ENCODE results near the gene NME7. TPM values are rescaled to one million over a fixed set of nuclear protein-coding genes. Genes with fewer than 3 reads are reported as not detected.

NME7 gene
- total RNA-seq, 1 donor from 2014 or later: 60.6 TPM

DNA sequence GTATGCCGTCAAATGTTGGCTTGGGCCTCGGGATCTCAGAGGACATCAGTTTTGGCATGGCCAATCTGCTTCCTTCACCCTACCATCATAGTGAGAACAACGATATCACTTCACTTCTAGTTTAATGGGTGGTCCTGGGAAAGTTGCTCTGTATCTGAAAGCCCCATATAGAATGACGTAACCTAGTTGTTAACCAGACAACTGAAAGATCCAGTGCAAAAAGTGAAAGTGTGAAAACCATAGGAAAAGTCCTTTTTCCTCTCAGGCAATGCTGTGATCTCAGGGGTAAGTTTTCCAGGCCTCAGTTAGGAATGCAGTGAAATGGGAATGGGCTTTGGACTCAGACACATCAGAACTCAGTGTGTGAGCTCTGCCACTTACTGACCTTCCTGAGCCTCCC, 279.7 kb downstream of the NME7 start:
- H4K20me1 ChIP-seq (ENCODE audit: low read depth): no peaks in the 10 kb centered on the region
- H3K4me3 Mint-ChIP-seq: no peak overlapping the region
- no peak overlapping the region for H3K4me3 ChIP-seq
- no peak for TF ChIP-seq EZH2 (IDR thresholded peaks at IDR 0.05)
- TF ChIP-seq EZH2phosphoT487 (IDR thresholded peaks at IDR 0.05): no peak
- TF ChIP-seq, protein P1, sequence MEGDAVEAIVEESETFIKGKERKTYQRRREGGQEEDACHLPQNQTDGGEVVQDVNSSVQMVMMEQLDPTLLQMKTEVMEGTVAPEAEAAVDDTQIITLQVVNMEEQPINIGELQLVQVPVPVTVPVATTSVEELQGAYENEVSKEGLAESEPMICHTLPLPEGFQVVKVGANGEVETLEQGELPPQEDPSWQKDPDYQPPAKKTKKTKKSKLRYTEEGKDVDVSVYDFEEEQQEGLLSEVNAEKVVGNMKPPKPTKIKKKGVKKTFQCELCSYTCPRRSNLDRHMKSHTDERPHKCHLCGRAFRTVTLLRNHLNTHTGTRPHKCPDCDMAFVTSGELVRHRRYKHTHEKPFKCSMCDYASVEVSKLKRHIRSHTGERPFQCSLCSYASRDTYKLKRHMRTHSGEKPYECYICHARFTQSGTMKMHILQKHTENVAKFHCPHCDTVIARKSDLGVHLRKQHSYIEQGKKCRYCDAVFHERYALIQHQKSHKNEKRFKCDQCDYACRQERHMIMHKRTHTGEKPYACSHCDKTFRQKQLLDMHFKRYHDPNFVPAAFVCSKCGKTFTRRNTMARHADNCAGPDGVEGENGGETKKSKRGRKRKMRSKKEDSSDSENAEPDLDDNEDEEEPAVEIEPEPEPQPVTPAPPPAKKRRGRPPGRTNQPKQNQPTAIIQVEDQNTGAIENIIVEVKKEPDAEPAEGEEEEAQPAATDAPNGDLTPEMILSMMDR (IDR thresholded peaks at IDR 0.05): no peak
- no peaks in the 10 kb centered on the region for H3K36me3 Mint-ChIP-seq
- peaks cover 4% of the 10 kb centered on the region for H3K4me1 ChIP-seq
- H3K4me2 ChIP-seq: no peak overlapping the region
- H3K27ac ChIP-seq: no peak overlapping the region
- no peaks in the 10 kb centered on the region for H3K9me3 ChIP-seq (ENCODE audit: low read depth)
- no peaks in the 10 kb centered on the region for H3K36me3 ChIP-seq
- H3K27me3 ChIP-seq: no peaks in the 10 kb centered on the region
- H3K27ac Mint-ChIP-seq: no peak overlapping the region
- peaks cover 4% of the 10 kb centered on the region for H3K27me3 Mint-ChIP-seq (ENCODE audit: insufficient read depth, low read depth)
- peaks cover 10% of the 10 kb centered on the region for H3F3A ChIP-seq (ENCODE audit: low read depth)
- H3K9ac ChIP-seq: no peak overlapping the region
- DNase-seq (ENCODE audit: low spot score): no peak
- no peak overlapping the region for H2AFZ ChIP-seq (replicated peaks)
- no peaks in the 10 kb centered on the region for H3K9me3 Mint-ChIP-seq
- H3K79me2 ChIP-seq (ENCODE audit: low read depth): no peaks in the 10 kb centered on the region
- peaks cover 4% of the 10 kb centered on the region for H3K4me1 Mint-ChIP-seq

DNA sequence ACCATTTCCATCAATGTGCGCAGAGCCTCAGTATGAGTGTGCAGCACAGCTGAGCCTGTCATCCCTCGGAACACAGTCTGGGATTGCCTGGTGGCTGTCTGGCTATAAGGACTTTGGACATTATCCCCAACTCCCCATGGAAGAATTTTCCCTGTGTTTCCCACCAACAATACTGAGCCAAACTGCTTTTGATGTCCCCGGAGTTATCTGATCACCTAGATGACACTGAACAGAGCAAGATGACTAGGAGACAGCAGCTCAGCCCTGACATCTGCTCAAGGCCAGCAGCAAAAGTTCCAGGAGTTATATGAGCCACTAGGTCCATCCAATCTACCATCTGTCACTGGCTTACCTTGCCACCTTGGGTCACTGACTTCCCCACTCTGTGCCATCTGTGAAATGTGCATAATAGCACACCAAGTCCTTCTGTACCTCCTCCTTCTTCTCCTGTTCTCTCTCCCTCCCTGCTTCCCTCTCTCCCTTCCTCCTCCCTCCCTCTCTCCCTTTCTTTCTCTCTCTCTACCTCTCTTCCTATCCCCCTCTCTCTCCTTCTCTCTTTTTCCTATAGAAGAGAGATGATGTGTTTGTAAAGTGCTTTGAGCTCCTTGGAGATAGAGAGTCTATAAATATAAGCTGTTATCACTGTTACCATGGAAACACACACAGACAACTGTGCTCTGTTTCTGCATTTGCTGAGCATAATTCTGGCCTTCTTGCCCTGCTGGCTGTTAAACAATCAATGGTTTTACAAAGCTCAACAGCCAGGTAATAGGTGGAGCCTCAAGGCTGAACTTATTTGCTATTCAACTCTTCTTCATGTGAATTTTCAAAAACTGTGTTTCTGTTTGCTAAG, 280.8 kb downstream of the NME7 start:
- Histone ChIP-seq H3K36me3 (no peaks in the 10 kb centered on the region), H3K4me1 (peaks cover 4% of the 10 kb centered on the region), H3K27ac (no peak overlapping the region), H3K9me3 (ENCODE audit: low read depth) (no peaks in the 10 kb centered on the region), H3F3A (ENCODE audit: low read depth) (peaks cover 10% of the 10 kb centered on the region), H3K9ac (no peak overlapping the region), H3K79me2 (ENCODE audit: low read depth) (no peaks in the 10 kb centered on the region), H3K4me3 (no peak overlapping the region), H4K20me1 (ENCODE audit: low read depth) (no peaks in the 10 kb centered on the region), H2AFZ (replicated peaks) (no peak overlapping the region), H3K27me3 (no peaks in the 10 kb centered on the region), H3K4me2 (no peak overlapping the region)
- Mint-ChIP-seq H3K27me3 (ENCODE audit: insufficient read depth, low read depth) (peaks cover 4% of the 10 kb centered on the region), H3K4me3 (no peak overlapping the region), H3K27ac (no peak overlapping the region), H3K4me1 (peaks cover 4% of the 10 kb centered on the region), H3K36me3 (no peaks in the 10 kb centered on the region), H3K9me3 (no peaks in the 10 kb centered on the region)
- no peak for DNase-seq (ENCODE audit: low spot score)
- TF ChIP-seq, protein P1 (IDR thresholded peaks at IDR 0.05): no peak
- TF ChIP-seq EZH2phosphoT487 (IDR thresholded peaks at IDR 0.05): no peak
- no peak for TF ChIP-seq EZH2 (IDR thresholded peaks at IDR 0.05)

GRCh38 chr1:169085911-169086310, 281.7 kb downstream of the NME7 start:
- H3K4me1 ChIP-seq: peaks cover 4% of the 10 kb centered on the region
- no peaks in the 10 kb centered on the region for H3K27me3 ChIP-seq
- no peaks in the 10 kb centered on the region for H4K20me1 ChIP-seq (ENCODE audit: low read depth)
- H3K4me1 Mint-ChIP-seq: peaks cover 4% of the 10 kb centered on the region
- no peak overlapping the region for H3K27ac ChIP-seq
- DNase-seq (ENCODE audit: low spot score): no peak
- no peak overlapping the region for H3K4me3 Mint-ChIP-seq
- no peaks in the 10 kb centered on the region for H3K36me3 Mint-ChIP-seq
- no peaks in the 10 kb centered on the region for H3K9me3 Mint-ChIP-seq
- H3F3A ChIP-seq (ENCODE audit: low read depth): peaks cover 10% of the 10 kb centered on the region
- H3K4me3 ChIP-seq: no peak overlapping the region
- no peaks in the 10 kb centered on the region for H3K79me2 ChIP-seq (ENCODE audit: low read depth)
- H3K36me3 ChIP-seq: no peaks in the 10 kb centered on the region
- TF ChIP-seq, protein P1 (IDR thresholded peaks at IDR 0.05): no peak
- TF ChIP-seq EZH2phosphoT487 (IDR thresholded peaks at IDR 0.05) (no peak), EZH2 (IDR thresholded peaks at IDR 0.05) (no peak)
- peaks cover 2% of the 10 kb centered on the region for H3K27me3 Mint-ChIP-seq (ENCODE audit: insufficient read depth, low read depth)
- no peak overlapping the region for H3K9ac ChIP-seq
- H2AFZ ChIP-seq (replicated peaks): no peak overlapping the region
- peak overlapping the region; percentile 65 for H3K27ac Mint-ChIP-seq
- H3K9me3 ChIP-seq (ENCODE audit: low read depth): no peaks in the 10 kb centered on the region
- H3K4me2 ChIP-seq: no peak overlapping the region

Other genes with a start within 250 kb of the NME7 start
- gene BLZF1, start 398 bp upstream of the NME7 start, total RNA-seq (ENCODE audit: low replicate concordance): 14.5 and 25.2 TPM in 2 replicates
- 10.2 and 13.2 TPM in 2 replicates for gene CCDC181, start 59.7 kb upstream of the NME7 start, total RNA-seq (ENCODE audit: low replicate concordance)
- gene SLC19A2, start 118.1 kb upstream of the NME7 start, total RNA-seq (ENCODE audit: low replicate concordance): 24.1 and 35.4 TPM in 2 replicates
- gene F5, start 218.7 kb upstream of the NME7 start, total RNA-seq (ENCODE audit: low replicate concordance): not detected in 2 replicates